B cell (primary cell): ENCODE measurements around the gene LAX1. TPM values are rescaled to one million over a fixed set of nuclear protein-coding genes. Genes with fewer than 3 reads are reported as not detected.

Experiments
- ATAC-seq: fragments of 200-7000 bp; cut with Tn5 transposase; one replicate; pipeline ENCODE4 v1.10.0; 2021; ENCODE audit warnings: low read depth, mild to moderate bottlenecking, moderate number of reproducible peaks, moderate library complexity
- CTCF ChIA-PET: fragments of 350-600 bp; sonication (Branson Sonifier 250); formaldehyde crosslinking; loops from one replicate; lab custom pipeline; 2021; ENCODE audit warnings: antibody characterized with exemption, inconsistent platforms; lab: Charles Lee
- POLR2A ChIA-PET: fragments of 350-600 bp; sonication (Branson Sonifier 250); formaldehyde crosslinking; loops from one replicate; lab custom pipeline; 2021; ENCODE audit warnings: antibody characterized with exemption; lab: Charles Lee
- DNase-seq: peaks from one replicate; pipeline ENCODE4 v3.0.0; 2013
- H2AFZ ChIP-seq: 2 replicates; pipeline ENCODE4 v1.6.1; 2012; ENCODE audit warnings: mild to moderate bottlenecking, low read depth, low read length; ENCODE audit not compliant: insufficient read depth, poor library complexity, severe bottlenecking
- H3K27ac ChIP-seq, 2 donors: 1 replicate in 1 of 2; 2 replicates in 1 of 2; pipeline ENCODE4 v1.5.1; 2012 to 2013; ENCODE audit warnings: low read length in 2 of 2, mild to moderate bottlenecking in 2 of 2, moderate library complexity in 1 of 2
- H3K27me3 ChIP-seq, 4 experiments: fragments of 200-600 bp in 1 of 4; sonication (generic) in 1 of 4; replicated peaks in 1 of 4; 1 replicate in 2 of 4; 2 replicates in 2 of 4; pipeline versions ENCODE4 v1.6.1 to v1.7.0; 2013 to 2016; ENCODE audit warnings: low read length in 3 of 4, mild to moderate bottlenecking in 2 of 4, mixed read lengths in 1 of 4, moderate library complexity in 1 of 4; ENCODE audit not compliant: insufficient read depth in 4 of 4, control insufficient read depth in 3 of 4; ENCODE audit errors: control extremely low read depth in 1 of 4
- H3K36me3 ChIP-seq, 2 experiments: replicated peaks in 1 of 2; 1 replicate in 1 of 2; 2 replicates in 1 of 2; pipeline versions ENCODE4 v1.6.1 to v1.7.1; 2013; ENCODE audit warnings: low read length in 1 of 2; ENCODE audit not compliant: insufficient read depth in 2 of 2, control insufficient read depth in 1 of 2; ENCODE audit errors: control extremely low read depth in 1 of 2, extremely low read depth in 1 of 2
- H3K4me1 ChIP-seq, 2 donors: fragments of 200-600 bp in 1 of 2; sonication (generic) in 1 of 2; 1 replicate in 1 of 2; 2 replicates in 1 of 2; pipeline versions ENCODE4 v1.5.1 to v1.6.1; 2013 to 2017; ENCODE audit warnings: low read length in 2 of 2; ENCODE audit not compliant: control insufficient read depth in 2 of 2, insufficient read depth in 2 of 2
- H3K4me2 ChIP-seq: replicated peaks from 2 replicates; pipeline ENCODE3; 2012; ENCODE audit warnings: mild to moderate bottlenecking, low read depth, low read length; ENCODE audit not compliant: poor library complexity, severe bottlenecking
- H3K4me3 ChIP-seq, 5 experiments: fragments of 200-600 bp in 1 of 5; sonication (generic) in 1 of 5; 1 replicate in 3 of 5; 2 replicates in 2 of 5; pipeline versions ENCODE4 v1.5.1 to v1.7.0; 2011 to 2016; ENCODE audit warnings: low read length in 4 of 5, mild to moderate bottlenecking in 4 of 5, low read depth in 2 of 5, control low read depth in 1 of 5, moderate library complexity in 1 of 5; ENCODE audit not compliant: insufficient read depth in 1 of 5; ENCODE audit errors: control extremely low read depth in 1 of 5, extremely low read depth in 1 of 5
- H3K79me2 ChIP-seq: fragments of 200-600 bp; sonication (generic); one replicate; pipeline ENCODE4 v1.6.0; 2016; ENCODE audit warnings: low read length; ENCODE audit not compliant: control insufficient read depth, insufficient read depth
- H3K9ac ChIP-seq: fragments of 200-600 bp; sonication (generic); 2 replicates; pipeline ENCODE4 v1.6.1; 2017; ENCODE audit warnings: mild to moderate bottlenecking, low read length, moderate library complexity
- H3K9me3 ChIP-seq, 3 donors: one replicate each; pipeline versions ENCODE4 v1.6.1 to v1.7.1; 2013; ENCODE audit warnings: low read length in 2 of 3; ENCODE audit not compliant: control insufficient read depth in 2 of 3, insufficient read depth in 1 of 3; ENCODE audit errors: control extremely low read depth in 1 of 3
- H4K20me1 ChIP-seq: 2 replicates; pipeline ENCODE4 v1.6.0; 2012; ENCODE audit warnings: mild to moderate bottlenecking, low read length; ENCODE audit not compliant: insufficient read depth, control insufficient read depth, poor library complexity, severe bottlenecking
- H3K27ac Mint-ChIP-seq: one replicate; pipeline ENCODE4 v1.8.0; 2021; ENCODE audit warnings: mixed read lengths
- H3K27me3 Mint-ChIP-seq: one replicate; pipeline ENCODE4 v1.8.0; 2021; ENCODE audit warnings: mixed read lengths
- H3K4me1 Mint-ChIP-seq: one replicate; pipeline ENCODE4 v1.8.0; 2021; ENCODE audit warnings: mixed read lengths
- H3K4me3 Mint-ChIP-seq: one replicate; pipeline ENCODE4 v1.8.0; 2021; ENCODE audit warnings: mixed read lengths
- H3K9me3 Mint-ChIP-seq: one replicate; pipeline ENCODE4 v1.8.0; 2022; ENCODE audit warnings: mixed read lengths; ENCODE audit not compliant: insufficient read depth
- CTCF ChIP-seq: fragments of 200-600 bp; IDR thresholded peaks from one replicate; pipeline ENCODE4 v1.8.0; 2022; ENCODE audit warnings: antibody characterized with exemption, mild to moderate bottlenecking
- EZH2 ChIP-seq: IDR thresholded peaks from 2 replicates; pipeline ENCODE4 v1.6.1; 2012; ENCODE audit warnings: borderline replicate concordance, low read depth, mild to moderate bottlenecking, moderate library complexity, low read length; ENCODE audit not compliant: insufficient read depth, poor library complexity, severe bottlenecking
- WGBS: methylation state at CpG from one replicate; pipeline ENCODE4 v1.1.5; 2013; ENCODE audit warnings: missing lambda C conversion rate; ENCODE audit not compliant: insufficient coverage; 5-methylcytosine and 5-hydroxymethylcytosine counted together
- intact Hi-C: fragments of 100-400 bp; cut with micrococcal nuclease; formaldehyde crosslinking; loops from one replicate; pipeline ENCODE4 v1.10.0; 2022
- polyA plus RNA-seq: library from polyadenylated mRNA; depleted of rRNA; stranded (reverse); fragments of >200 nt; gene quantifications from 2 replicates; pipeline ENCODE4 v1.2.3, GENCODE V29; 2012
- total RNA-seq, 2 donors: library from RNA; stranded (reverse); fragments of 120-200 nt in 1 of 2; gene quantifications; 1 replicate in 1 of 2; 2 replicates in 1 of 2; pipeline versions ENCODE4 v1.2.3 to v1.2.4, GENCODE V29; 2013 to 2022

Gene LAX1
- total and polyA plus RNA-seq, 2 donors (not counting 1 experiment from before 2014, with no cell fraction given) = 11.3 to 20.5 TPM

GRCh38 chr1:203722909-203723308, 42.1 kb upstream of the LAX1 start:
- H3K9me3 Mint-ChIP-seq = no peaks in the 10 kb centered on the region
- Histone ChIP-seq H3K4me2 (no peak overlapping the region), H3K27ac (no peak overlapping the region), H4K20me1 (no peaks in the 10 kb centered on the region), H3K79me2 (no peaks in the 10 kb centered on the region), H3K36me3 (peaks cover 8 to 17% of the 10 kb centered on the region in 2 experiments), H2AFZ (no peak overlapping the region), H3K27me3 (no peaks in the 10 kb centered on the region), H3K4me3 (no peak overlapping the region), H3K9me3 (no peaks in the 10 kb centered on the region), H3K4me1 (no peaks in the 10 kb centered on the region), H3K9ac (no peak overlapping the region)
- H3K27ac Mint-ChIP-seq = no peak overlapping the region
- H3K4me1 Mint-ChIP-seq = no peaks in the 10 kb centered on the region
- CTCF ChIA-PET = no interaction called here
- no peak for ATAC-seq
- no peak for DNase-seq
- H3K4me3 Mint-ChIP-seq = no peak overlapping the region
- H3K27me3 Mint-ChIP-seq = no peaks in the 10 kb centered on the region
- POLR2A ChIA-PET = interaction anchor here (0.6 kb wide), 1 partner anchor 138 kb away, joined by 4 read pairs; no protein-coding TSS in a partner anchor
- intact Hi-C loops = no loop called here
- TF ChIP-seq CTCF (no peak), EZH2 (no peak)

DNA sequence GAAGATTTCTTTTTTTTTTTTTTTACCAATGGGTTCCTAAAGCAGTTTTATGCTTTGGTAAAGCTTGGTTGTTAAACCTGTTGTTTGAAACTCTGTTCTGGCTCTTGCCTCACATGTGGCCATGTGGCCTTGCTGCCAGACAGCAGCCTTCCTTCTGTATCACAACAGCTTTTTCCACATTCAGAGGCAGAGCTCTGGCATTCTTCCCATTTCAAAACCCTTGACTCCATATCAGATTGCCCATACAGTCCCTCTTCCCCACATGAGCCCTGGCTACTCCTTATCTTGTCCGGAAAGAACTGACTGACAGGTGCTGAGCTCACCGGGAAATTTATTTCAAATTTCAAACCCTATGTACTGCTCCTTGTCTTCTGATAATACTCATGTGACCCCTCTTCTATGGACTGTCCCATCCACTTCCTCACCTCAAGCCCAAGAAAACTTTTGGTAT, 38.5 kb upstream of the LAX1 start:
- Histone ChIP-seq H3K79me2 (no peaks in the 10 kb centered on the region), H4K20me1 (no peaks in the 10 kb centered on the region), H3K4me3 (no peak overlapping the region), H3K9ac (no peak overlapping the region), H3K27me3 (no peaks in the 10 kb centered on the region), H3K9me3 (no peaks in the 10 kb centered on the region), H3K4me2 (no peak overlapping the region), H3K4me1 (no peaks in the 10 kb centered on the region), H2AFZ (no peak overlapping the region), H3K36me3 (peaks cover 3 to 14% of the 10 kb centered on the region in 2 experiments), H3K27ac (no peak overlapping the region)
- Mint-ChIP-seq H3K4me1 (no peaks in the 10 kb centered on the region), H3K9me3 (no peaks in the 10 kb centered on the region), H3K27me3 (no peaks in the 10 kb centered on the region), H3K4me3 (no peak overlapping the region), H3K27ac (no peak overlapping the region)
- no peak for ATAC-seq
- CTCF ChIA-PET = no interaction called here
- POLR2A ChIA-PET = no interaction called here
- no peak for DNase-seq
- TF ChIP-seq CTCF = no peak
- TF ChIP-seq EZH2 = no peak
- intact Hi-C loops = no loop called here
- WGBS = 91% methylated on average over 2 of the region's 2 CpGs
